DOHH2 (cell line): ENCODE data around the gene SUFU.

Source experiments
- CTCF ChIP-seq: fragments of 200-600 bp; sonication (generic); IDR thresholded peaks from one replicate; pipeline ENCODE4 v1.5.1; 2014; ENCODE audit warnings: antibody characterized with exemption, mild to moderate bottlenecking, low read depth, low read length; ENCODE audit not compliant: poor library complexity, severe bottlenecking
- EZH2phosphoT487 ChIP-seq: fragments of 200-600 bp; sonication (generic); IDR thresholded peaks from 2 replicates; pipeline ENCODE4 v1.6.1; 2017; ENCODE audit warnings: borderline replicate concordance, mild to moderate bottlenecking, antibody characterized with exemption, low read length, moderate library complexity, mixed read lengths

DNA sequence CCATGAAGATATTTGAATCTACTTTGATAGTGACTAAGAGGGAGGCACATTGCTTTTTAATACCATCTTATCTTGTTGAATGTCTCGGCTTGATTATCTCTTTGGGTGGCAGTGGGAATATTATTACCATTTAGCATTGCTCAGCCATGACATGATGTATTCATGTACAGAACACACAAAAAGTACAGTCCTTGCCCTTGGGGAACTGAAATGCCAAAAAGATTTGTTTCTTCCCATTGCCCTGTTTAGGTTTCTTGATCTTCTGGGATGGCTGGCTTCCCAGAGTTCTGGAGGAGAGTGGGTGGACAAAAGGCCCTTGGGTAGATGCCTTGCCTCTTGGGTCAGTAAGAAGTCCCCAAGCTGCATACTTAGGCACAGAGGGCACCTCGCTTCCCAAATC lies 23.8 kb downstream of the SUFU start:
- TF ChIP-seq CTCF (no peak), EZH2phosphoT487 (no peak)
